T-cell (primary cell): ENCODE data around the gene GGN. TPM values are rescaled to one million over a fixed set of nuclear protein-coding genes. Genes with fewer than 3 reads are reported as not detected.

Experiments used
- ATAC-seq, 4 experiments: fragments of 200-7000 bp in 3 of 4; fragments of 150-1000 bp in 1 of 4; cut with Tn5 transposase; replicated peaks in 1 of 4; 1 replicate in 3 of 4; 2 replicates in 1 of 4; pipeline ENCODE4 v1.10.0; 2021; ENCODE audit warnings: moderate library complexity in 3 of 4, mild to moderate bottlenecking in 2 of 4, moderate number of reproducible peaks in 1 of 4
- CTCF ChIA-PET, 2 donors: fragments of 300-600 bp; sonication (Branson Sonifier 250); formaldehyde crosslinking; loops; one replicate each; lab custom pipeline; 2022; ENCODE audit warnings: antibody characterized with exemption in 2 of 2; lab: Charles Lee
- POLR2A ChIA-PET, 2 donors: fragments of 300-600 bp; sonication (Branson Sonifier 250); formaldehyde crosslinking; loops; one replicate each; lab custom pipeline; 2022; ENCODE audit warnings: antibody characterized with exemption in 2 of 2; lab: Charles Lee
- DNase-seq, 35 experiments: peaks; one replicate each; pipeline versions ENCODE4 v3.0.0 to v3.0.0-alpha.2; 2013 to 2023
- H3K27ac ChIP-seq: one replicate; pipeline ENCODE4 v1.5.1; 2013; ENCODE audit warnings: low read length
- H3K27me3 ChIP-seq, 2 experiments: replicated peaks in 1 of 2; 1 replicate in 1 of 2; 2 replicates in 1 of 2; pipeline versions ENCODE4 v1.6.1 to v1.7.0; 2013; ENCODE audit warnings: low read length in 1 of 2, mixed read lengths in 1 of 2; ENCODE audit not compliant: control insufficient read depth in 2 of 2, insufficient read depth in 2 of 2; ENCODE audit errors: extremely low read depth in 1 of 2
- H3K36me3 ChIP-seq, 2 donors: 1 replicate in 1 of 2; 2 replicates in 1 of 2; pipeline versions ENCODE4 v1.6.1 to v1.7.0; 2013; ENCODE audit warnings: low read length in 1 of 2; ENCODE audit not compliant: control insufficient read depth in 2 of 2, insufficient read depth in 1 of 2; ENCODE audit errors: extremely low read depth in 1 of 2
- H3K4me1 ChIP-seq, 2 experiments: 1 replicate in 1 of 2; 2 replicates in 1 of 2; pipeline versions ENCODE4 v1.6.1 to v1.7.0; 2013; ENCODE audit warnings: low read length in 2 of 2, mixed read lengths in 1 of 2; ENCODE audit not compliant: insufficient read depth in 2 of 2, control insufficient read depth in 1 of 2; ENCODE audit errors: extremely low read depth in 1 of 2
- H3K4me3 ChIP-seq, 2 donors: 1 replicate in 1 of 2; 2 replicates in 1 of 2; pipeline versions ENCODE4 v1.5.1 to v1.7.0; 2013; ENCODE audit warnings: mild to moderate bottlenecking in 2 of 2, low read length in 1 of 2, moderate library complexity in 1 of 2; ENCODE audit not compliant: control insufficient read depth in 1 of 2; ENCODE audit errors: extremely low read depth in 1 of 2
- H3K9me3 ChIP-seq: 2 replicates; pipeline ENCODE4 v1.7.0; 2013
- H3K27ac Mint-ChIP-seq, 2 donors: one replicate each; pipeline ENCODE4 v1.8.0; 2020 to 2021; ENCODE audit warnings: mild to moderate bottlenecking in 2 of 2, mixed read lengths in 2 of 2
- H3K27me3 Mint-ChIP-seq, 2 donors: one replicate each; pipeline ENCODE4 v1.8.0; 2021 to 2022; ENCODE audit warnings: mixed read lengths in 2 of 2
- H3K36me3 Mint-ChIP-seq: one replicate; pipeline ENCODE4 v1.8.0; 2021; ENCODE audit warnings: mixed read lengths
- H3K4me1 Mint-ChIP-seq, 3 donors: one replicate each; pipeline ENCODE4 v1.8.0; 2020 to 2022; ENCODE audit warnings: mixed read lengths in 3 of 3, mild to moderate bottlenecking in 1 of 3
- H3K4me3 Mint-ChIP-seq, 3 donors: one replicate each; pipeline ENCODE4 v1.8.0; 2020 to 2022; ENCODE audit warnings: mild to moderate bottlenecking in 3 of 3, mixed read lengths in 3 of 3, moderate library complexity in 3 of 3
- H3K9me3 Mint-ChIP-seq, 3 donors: one replicate each; pipeline ENCODE4 v1.8.0; 2020 to 2022; ENCODE audit warnings: mixed read lengths in 3 of 3
- WGBS: methylation state at CpG from one replicate; pipeline ENCODE4 v1.1.5; 2013; ENCODE audit warnings: missing lambda C conversion rate; ENCODE audit not compliant: insufficient coverage; 5-methylcytosine and 5-hydroxymethylcytosine counted together
- total RNA-seq, 35 experiments: library from RNA in 6 of 35; stranded (reverse) in 6 of 35; fragments of 120-200 nt in 1 of 35; gene quantifications; one replicate each; pipeline versions ENCODE4 v1.2.1 to v1.2.4 and lab custom pipeline; 2013 to 2026

The GGN gene
- total RNA-seq, 5 donors from 2014 or later (not counting 1 experiment from before 2014, with no cell fraction given): 0.18 to 0.60 (median 0.31) TPM; not detected in 1

DNA sequence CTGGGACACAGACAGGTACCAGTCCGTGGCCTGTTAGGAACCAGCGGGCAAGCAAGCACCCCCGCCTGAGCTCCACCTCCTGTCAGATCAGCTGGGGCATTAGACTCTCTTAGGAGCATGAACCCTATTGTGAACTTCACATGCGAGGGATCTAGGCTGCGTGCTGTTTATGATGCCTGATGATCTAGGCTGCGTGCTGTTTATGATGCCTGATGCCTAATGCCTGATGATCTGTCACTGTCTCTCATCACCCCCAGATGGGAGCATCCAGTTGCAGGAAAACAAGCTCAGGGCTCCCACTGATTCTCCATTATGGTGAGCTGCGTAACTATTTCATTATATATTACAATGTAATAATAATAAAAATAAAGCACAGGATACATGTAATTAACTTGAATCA is 34.6 kb upstream of the GGN start:
- POLR2A ChIA-PET: no interaction called here
- DNase-seq (no peak), ATAC-seq (no peak)
- WGBS: 94% methylated on average over 6 of the region's 7 CpGs
- no peaks in the 10 kb centered on the region for H3K36me3 Mint-ChIP-seq
- peaks cover 19 to 32% (median 29%) of the 10 kb centered on the region in 3 donors for H3K4me1 Mint-ChIP-seq
- Histone ChIP-seq H3K9me3 (no peaks in the 10 kb centered on the region), H3K36me3 (no peaks in the 10 kb centered on the region), H3K27me3 (peaks cover 0 to 38% of the 10 kb centered on the region in 2 experiments), H3K4me3 (no peak overlapping the region), H3K27ac (no peak overlapping the region), H3K4me1 (peaks cover 11 to 29% of the 10 kb centered on the region in 2 experiments)
- peaks cover 5 to 6% of the 10 kb centered on the region in 2 donors for H3K27me3 Mint-ChIP-seq
- no peak overlapping the region for H3K27ac Mint-ChIP-seq
- H3K9me3 Mint-ChIP-seq: no peaks in the 10 kb centered on the region
- H3K4me3 Mint-ChIP-seq: no peak overlapping the region
- CTCF ChIA-PET: no interaction called here

DNA sequence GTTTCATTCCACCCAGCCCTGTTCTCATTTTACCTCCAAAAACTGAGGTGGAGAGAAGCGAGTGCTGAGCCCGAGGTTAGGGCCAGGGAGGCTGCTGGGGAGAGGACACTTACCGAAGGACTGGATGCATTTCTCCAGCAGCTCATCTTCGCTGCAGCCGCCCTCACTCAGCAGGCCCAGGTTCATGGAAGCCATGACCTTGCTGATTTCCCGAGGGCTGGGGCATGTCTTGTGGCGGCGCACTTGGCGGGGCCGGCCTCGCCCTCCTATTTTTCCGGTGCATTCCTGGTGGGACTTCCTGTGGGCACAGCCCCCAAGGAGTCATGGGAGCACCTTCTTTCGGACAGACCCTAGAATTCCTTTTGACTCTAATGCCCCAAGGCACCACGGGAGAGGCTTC is 34.0 kb upstream of the GGN start:
- H3K4me1 Mint-ChIP-seq: peaks cover 24 to 38% (median 31%) of the 10 kb centered on the region in 3 donors
- H3K4me3 Mint-ChIP-seq: no peak overlapping the region
- WGBS: 91% methylated on average over 14 of the region's 14 CpGs
- peaks cover 5 to 6% of the 10 kb centered on the region in 2 donors for H3K27me3 Mint-ChIP-seq
- Histone ChIP-seq H3K4me1 (peaks cover 12 to 31% of the 10 kb centered on the region in 2 experiments), H3K36me3 (no peaks in the 10 kb centered on the region), H3K27me3 (peaks cover 0 to 35% of the 10 kb centered on the region in 2 experiments), H3K9me3 (no peaks in the 10 kb centered on the region), H3K27ac (no peak overlapping the region), H3K4me3 (no peak overlapping the region)
- CTCF ChIA-PET: no interaction called here
- POLR2A ChIA-PET: no interaction called here
- H3K36me3 Mint-ChIP-seq: no peaks in the 10 kb centered on the region
- H3K9me3 Mint-ChIP-seq: no peaks in the 10 kb centered on the region
- ATAC-seq (no peak), DNase-seq (no peak)
- H3K27ac Mint-ChIP-seq: no peak overlapping the region

DNA sequence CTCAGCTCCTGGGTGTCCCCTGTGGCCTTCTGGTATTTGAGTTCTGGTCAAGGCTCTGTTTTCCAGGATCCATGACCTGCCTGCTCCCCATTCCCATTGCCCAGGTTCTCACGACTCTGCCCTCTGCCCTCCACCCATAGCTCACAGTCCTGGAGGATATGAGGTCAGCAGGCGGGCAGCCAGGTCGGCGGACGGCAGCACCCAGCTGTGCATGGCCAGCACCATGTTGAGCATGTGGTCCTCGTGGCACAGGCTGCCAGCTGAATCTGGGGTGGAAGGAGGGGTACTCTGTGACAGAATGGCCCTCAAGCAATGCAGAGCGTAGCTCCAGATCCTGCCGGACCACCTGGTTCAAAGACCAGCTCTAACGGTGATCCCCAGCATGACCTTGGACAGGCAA is 33.1 kb upstream of the GGN start:
- peaks cover 0 to 33% of the 10 kb centered on the region in 2 experiments for H3K27me3 ChIP-seq
- Mint-ChIP-seq H3K27ac (no peak overlapping the region), H3K4me1 (peaks cover 22 to 32% (median 28%) of the 10 kb centered on the region in 3 donors), H3K4me3 (no peak overlapping the region), H3K27me3 (peaks cover 0 to 4% of the 10 kb centered on the region in 2 donors), H3K36me3 (no peaks in the 10 kb centered on the region), H3K9me3 (no peaks in the 10 kb centered on the region)
- CTCF ChIA-PET: no interaction called here
- ATAC-seq: no peak
- POLR2A ChIA-PET: no interaction called here
- no peaks in the 10 kb centered on the region for H3K9me3 ChIP-seq
- H3K4me3 ChIP-seq: no peak overlapping the region
- 83% methylated on average over 4 of the region's 9 CpGs for WGBS
- DNase-seq: no peak
- no peak overlapping the region for H3K27ac ChIP-seq
- H3K4me1 ChIP-seq: peaks cover 12 to 26% of the 10 kb centered on the region in 2 experiments
- no peaks in the 10 kb centered on the region for H3K36me3 ChIP-seq

DNA sequence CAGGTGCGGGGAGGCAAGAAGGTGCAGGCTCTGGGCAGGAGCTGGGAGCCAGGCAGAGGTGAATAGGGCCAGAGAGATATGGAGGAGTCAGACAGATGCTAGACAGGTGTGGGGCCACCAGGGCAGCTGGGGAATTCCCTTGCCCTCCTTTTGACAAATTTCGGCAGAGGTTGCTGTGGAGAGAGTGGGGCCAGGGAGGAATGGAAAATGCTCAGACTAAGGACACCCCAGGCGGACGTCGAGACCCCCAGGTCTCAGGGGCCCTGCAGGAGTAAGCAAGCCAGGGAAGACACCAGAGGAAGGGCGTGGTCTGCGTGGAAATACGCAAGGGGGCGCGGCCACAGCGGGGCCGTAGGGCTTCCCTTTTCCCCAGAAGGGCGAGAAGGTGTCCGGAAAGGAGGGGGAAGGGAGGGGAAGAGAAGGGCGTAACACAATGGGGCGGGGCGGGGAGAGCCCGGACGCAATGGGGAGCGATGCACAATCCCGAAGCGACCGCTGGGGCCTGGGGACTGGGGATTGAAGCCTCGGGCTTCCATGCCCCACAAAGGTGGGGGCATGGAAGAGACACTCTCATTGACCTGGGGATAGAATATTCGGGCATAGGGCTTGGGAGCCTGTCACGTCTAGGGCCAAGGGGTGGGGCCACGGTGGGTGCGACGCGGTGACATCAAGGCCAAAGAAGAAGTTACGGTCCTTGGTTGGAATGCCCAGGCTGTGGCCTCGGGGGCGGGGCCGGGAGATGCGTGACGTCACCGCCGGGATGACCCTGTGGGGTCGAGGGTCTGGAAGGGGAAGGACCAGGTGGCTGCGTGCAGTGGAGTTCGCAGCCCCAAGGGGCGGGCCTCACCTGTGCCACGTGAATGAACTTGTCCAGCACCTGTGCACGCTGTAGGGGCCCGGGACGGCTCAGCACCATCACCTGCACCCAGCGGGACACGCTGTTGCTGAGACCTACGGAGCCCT is 30.0 kb upstream of the GGN start:
- H3K4me3 Mint-ChIP-seq: peak overlapping the region; percentile 72 to 88 (median 79)
- no peaks in the 10 kb centered on the region for H3K36me3 ChIP-seq
- POLR2A ChIA-PET: no interaction called here
- CTCF ChIA-PET: interaction anchor here in 1 of 2 donors (1.0 kb wide), 1 partner anchor 15 kb away, joined by 4 read pairs; the partner anchor contains the start of gene FAM98C
- peaks cover 0 to under 1% of the 10 kb centered on the region in 2 donors for H3K27me3 Mint-ChIP-seq
- DNase-seq: peak in 30 of 35 experiments; percentile 7 to 63 (median 30)
- H3K27ac ChIP-seq: peak overlapping the region; percentile 44
- ATAC-seq: peak; percentile 70 to 86 (median 80)
- H3K9me3 Mint-ChIP-seq: no peaks in the 10 kb centered on the region
- no peaks in the 10 kb centered on the region for H3K9me3 ChIP-seq
- H3K4me3 ChIP-seq: peak overlapping the region; percentile 40 to 46
- WGBS: 18% methylated on average over 46 of the region's 49 CpGs
- peak overlapping the region; percentile 76 to 87 for H3K27ac Mint-ChIP-seq
- no peaks in the 10 kb centered on the region for H3K36me3 Mint-ChIP-seq
- H3K4me1 ChIP-seq: peaks cover 12 to 19% of the 10 kb centered on the region in 2 experiments
- peaks cover 20 to 25% (median 25%) of the 10 kb centered on the region in 3 donors for H3K4me1 Mint-ChIP-seq
- H3K27me3 ChIP-seq: peaks cover 0 to 20% of the 10 kb centered on the region in 2 experiments

DNA sequence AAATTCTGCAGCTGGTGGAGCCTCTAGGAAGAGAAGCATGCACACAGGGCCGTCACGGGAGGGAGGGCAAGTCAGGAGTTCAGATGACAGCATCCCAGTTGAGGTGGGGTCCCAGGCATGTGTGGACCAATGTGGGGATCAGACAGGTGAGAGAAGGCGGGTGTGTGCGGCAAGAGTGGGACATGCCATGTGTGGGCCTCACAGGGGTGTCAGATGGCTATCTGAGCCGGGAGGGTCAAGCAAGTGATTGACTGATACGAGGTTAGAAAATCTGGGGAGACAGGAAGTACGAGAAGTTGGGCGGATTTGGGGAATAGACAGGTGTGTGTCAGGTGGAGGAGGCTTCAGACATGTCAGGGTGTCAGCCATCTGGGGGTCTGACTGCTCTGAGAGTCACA is 29.3 kb upstream of the GGN start:
- H3K36me3 Mint-ChIP-seq: no peaks in the 10 kb centered on the region
- no peaks in the 10 kb centered on the region for H3K9me3 Mint-ChIP-seq
- H3K27ac Mint-ChIP-seq: peak overlapping the region; percentile 76 to 87
- Histone ChIP-seq H3K27me3 (peaks cover 0 to 16% of the 10 kb centered on the region in 2 experiments), H3K9me3 (no peaks in the 10 kb centered on the region), H3K27ac (peak overlapping the region; percentile 44), H3K36me3 (no peaks in the 10 kb centered on the region), H3K4me3 (no peak overlapping the region), H3K4me1 (peaks cover 12 to 19% of the 10 kb centered on the region in 2 experiments)
- POLR2A ChIA-PET: no interaction called here
- CTCF ChIA-PET: interaction anchor here in 1 of 2 donors (1.0 kb wide), 1 partner anchor 14 kb away, joined by 4 read pairs; the partner anchor contains the start of gene FAM98C
- ATAC-seq: no peak
- DNase-seq: no peak
- 86% methylated on average over 8 of the region's 8 CpGs for WGBS
- peak overlapping the region; percentile 72 to 88 (median 79) for H3K4me3 Mint-ChIP-seq
- H3K4me1 Mint-ChIP-seq: peaks cover 20 to 25% (median 25%) of the 10 kb centered on the region in 3 donors
- no peaks in the 10 kb centered on the region for H3K27me3 Mint-ChIP-seq

DNA sequence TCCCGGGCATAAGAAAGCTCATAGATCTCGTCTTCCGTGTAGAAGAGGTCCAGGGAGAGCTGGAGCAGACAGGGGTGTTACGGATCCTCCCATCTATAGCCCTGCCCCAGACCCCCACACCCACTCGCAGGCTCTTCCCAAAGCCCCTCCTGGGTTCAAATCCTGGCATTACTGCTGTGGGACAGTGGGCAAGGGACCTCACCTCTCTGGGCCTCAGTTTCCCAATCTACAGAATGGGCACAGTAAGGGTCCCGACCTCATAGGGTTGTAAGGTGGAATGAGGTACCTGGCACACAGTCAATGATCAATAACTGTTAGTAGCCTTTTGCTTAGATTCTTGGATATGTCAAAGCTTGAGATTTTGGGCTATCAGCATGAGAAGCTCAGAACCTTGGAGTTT is 25.6 kb upstream of the GGN start:
- H3K9me3 ChIP-seq: no peaks in the 10 kb centered on the region
- Mint-ChIP-seq H3K4me3 (no peak overlapping the region), H3K27ac (no peak overlapping the region), H3K36me3 (peaks cover 4% of the 10 kb centered on the region), H3K4me1 (peaks cover 17 to 18% (median 18%) of the 10 kb centered on the region in 3 donors), H3K9me3 (no peaks in the 10 kb centered on the region), H3K27me3 (no peaks in the 10 kb centered on the region)
- H3K27me3 ChIP-seq: no peaks in the 10 kb centered on the region
- DNase-seq (no peak), ATAC-seq (no peak)
- H3K4me1 ChIP-seq: peaks cover 10 to 17% of the 10 kb centered on the region in 2 experiments
- ChIA-PET POLR2A (interaction anchor here in 1 of 2 donors (0.6 kb wide), 1 partner anchor 35 kb away, joined by 5 read pairs; no protein-coding TSS in a partner anchor), CTCF (interaction anchor here in 1 of 2 donors (0.5 kb wide), 1 partner anchor 702 kb away, joined by 3 read pairs; no protein-coding TSS in a partner anchor)
- H3K36me3 ChIP-seq: peaks cover 0 to 3% of the 10 kb centered on the region in 2 donors
- no peak overlapping the region for H3K27ac ChIP-seq
- no CpG with 5 or more reads among the region's 6 CpGs for WGBS
- no peak overlapping the region for H3K4me3 ChIP-seq
